Neutrophil (primary cell): ENCODE data around the gene IFNL2.
"Not testable (repeated sequence)": the region's sequence is repeated elsewhere in the genome, so short reads cannot be mapped to it uniquely, and the experiment has no call there.

ENCODE experiments used
- H3K27ac ChIP-seq: fragments of 200-600 bp; sonication (generic); 2 replicates; pipeline ENCODE4 v1.5.1; 2016; ENCODE audit warnings: mild to moderate bottlenecking, moderate library complexity
- H3K27me3 ChIP-seq: fragments of 200-600 bp; sonication (generic); 2 replicates; pipeline ENCODE4 v1.6.0; 2016; ENCODE audit warnings: mild to moderate bottlenecking
- H3K36me3 ChIP-seq: fragments of 200-600 bp; sonication (generic); 2 replicates; pipeline ENCODE4 v1.5.1; 2017
- H3K4me1 ChIP-seq, 2 experiments: fragments of 200-600 bp in 1 of 2; sonication (generic) in 1 of 2; 1 replicate in 1 of 2; 2 replicates in 1 of 2; pipeline versions ENCODE4 v1.5.1 to v1.6.1; 2013 to 2016; ENCODE audit warnings: low read depth in 1 of 2, low read length in 1 of 2, mild to moderate bottlenecking in 1 of 2, moderate library complexity in 1 of 2; ENCODE audit not compliant: control insufficient read depth in 1 of 2, insufficient read depth in 1 of 2
- H3K4me3 ChIP-seq, 2 experiments: fragments of 200-600 bp in 1 of 2; sonication (generic) in 1 of 2; 1 replicate in 1 of 2; 2 replicates in 1 of 2; pipeline ENCODE4 v1.5.1; 2013 to 2016; ENCODE audit warnings: low read depth in 1 of 2, low read length in 1 of 2, mild to moderate bottlenecking in 1 of 2, moderate library complexity in 1 of 2
- H3K9me3 ChIP-seq: fragments of 200-600 bp; sonication (generic); 2 replicates; pipeline ENCODE4 v1.5.1; 2016
- CTCF ChIP-seq: fragments of 200-600 bp; sonication (generic); IDR thresholded peaks from 2 replicates; pipeline ENCODE4 v1.5.1; 2016; ENCODE audit warnings: antibody characterized with exemption

IFNL2 gene

GRCh38 chr19:39268085-39268484 is at the start of gene IFNL2:
IFNL2 (plus strand) TSS chr19:39268396; CDS start chr19:39268569, 173 bp downstream.
- not testable (repeated sequence) for H3K4me3 ChIP-seq, H3K4me1 ChIP-seq, H3K27ac ChIP-seq, H3K9me3 ChIP-seq, H3K36me3 ChIP-seq
- H3K27me3 ChIP-seq = peaks cover 49% of the 10 kb centered on the region

GRCh38 chr19:39219108-39219507 is 49.1 kb upstream of the IFNL2 start:
- H3K9me3 ChIP-seq, H3K27ac ChIP-seq: not testable (repeated sequence)

GRCh38 chr19:39223703-39224279 is 44.4 kb upstream of the IFNL2 start:
- no peak overlapping the region for H3K4me3 ChIP-seq
- peaks cover 3 to 7% of the 10 kb centered on the region in 2 experiments for H3K4me1 ChIP-seq
- H3K36me3 ChIP-seq = no peaks in the 10 kb centered on the region
- TF ChIP-seq CTCF = no peak
- H3K9me3 ChIP-seq = no peaks in the 10 kb centered on the region
- H3K27ac ChIP-seq = no peak overlapping the region
- H3K27me3 ChIP-seq = peaks cover 24% of the 10 kb centered on the region

More at GRCh38 chr19:39219108-39219507, 49.1 kb upstream of the IFNL2 start:
- not testable (repeated sequence) for H3K4me1 ChIP-seq, H3K36me3 ChIP-seq, H3K4me3 ChIP-seq
- H3K27me3 ChIP-seq = peaks cover 10% of the 10 kb centered on the region

GRCh38 chr19:39224910-39225309 is 43.3 kb upstream of the IFNL2 start:
- H3K9me3 ChIP-seq = no peaks in the 10 kb centered on the region
- no peak for TF ChIP-seq CTCF
- H3K36me3 ChIP-seq = no peaks in the 10 kb centered on the region
- H3K27me3 ChIP-seq = peaks cover 24% of the 10 kb centered on the region
- H3K4me3 ChIP-seq = no peak overlapping the region
- H3K27ac ChIP-seq = no peak overlapping the region
- peaks cover 3 to 7% of the 10 kb centered on the region in 2 experiments for H3K4me1 ChIP-seq

GRCh38 chr19:39230096-39230764 is 38.0 kb upstream of the IFNL2 start:
- no peaks in the 10 kb centered on the region for H3K36me3 ChIP-seq
- H3K9me3 ChIP-seq = no peaks in the 10 kb centered on the region
- peaks cover 16% of the 10 kb centered on the region for H3K27me3 ChIP-seq
- no peaks in the 10 kb centered on the region for H3K4me1 ChIP-seq
- no peak overlapping the region for H3K27ac ChIP-seq
- no peak overlapping the region for H3K4me3 ChIP-seq
- no peak for TF ChIP-seq CTCF

- Histone ChIP-seq H3K9me3 (no peaks in the 10 kb centered on the region), H3K27me3 (peaks cover 12% of the 10 kb centered on the region), H3K4me1 (peaks cover 0 to 2% of the 10 kb centered on the region in 2 experiments), H3K36me3 (no peaks in the 10 kb centered on the region), H3K27ac (no peak overlapping the region), H3K4me3 (no peak overlapping the region)
- TF ChIP-seq CTCF = no peak
Measured at GRCh38 chr19:39232708-39233107, 35.5 kb upstream of the IFNL2 start.
